HEK293 (cell line): ENCODE measurements around the gene FERMT3.

Experiments
- KLF16 ChIP-seq: fragments of 450-650 bp; formaldehyde crosslinking; IDR thresholded peaks from 2 replicates; pipeline ENCODE4 v1.5.1; 2017; ENCODE audit warnings: missing biosample characterization, missing genetic modification characterization
- MZF1 ChIP-seq: fragments of 450-650 bp; formaldehyde crosslinking; IDR thresholded peaks from 2 replicates; pipeline ENCODE4 v1.5.1; 2017; ENCODE audit warnings: missing biosample characterization, missing genetic modification characterization, borderline replicate concordance
- ZBTB20 ChIP-seq: fragments of 450-650 bp; formaldehyde crosslinking; IDR thresholded peaks from 2 replicates; pipeline ENCODE4 v1.5.1; 2016; ENCODE audit warnings: missing biosample characterization, missing genetic modification characterization
- ZBTB21 ChIP-seq: fragments of 450-650 bp; formaldehyde crosslinking; IDR thresholded peaks from 2 replicates; pipeline ENCODE4 v1.5.1; 2017; ENCODE audit warnings: missing biosample characterization, missing genetic modification characterization
- ZFP37 ChIP-seq: fragments of 450-650 bp; formaldehyde crosslinking; IDR thresholded peaks from 2 replicates; pipeline ENCODE4 v1.5.1; 2016; ENCODE audit warnings: missing biosample characterization, missing genetic modification characterization
- ZNF146 ChIP-seq: fragments of 450-650 bp; formaldehyde crosslinking; IDR thresholded peaks from 2 replicates; pipeline ENCODE4 v1.5.1; 2016; ENCODE audit warnings: missing biosample characterization, missing genetic modification characterization
- ZNF155 ChIP-seq: fragments of 450-650 bp; formaldehyde crosslinking; IDR thresholded peaks from 2 replicates; pipeline ENCODE4 v1.5.1; 2016; ENCODE audit warnings: missing biosample characterization, missing genetic modification characterization
- ZNF16 ChIP-seq: fragments of 450-650 bp; formaldehyde crosslinking; IDR thresholded peaks from 2 replicates; pipeline ENCODE4 v1.5.1; 2016; ENCODE audit warnings: low read depth, missing biosample characterization, missing genetic modification characterization
- ZNF175 ChIP-seq: fragments of 450-650 bp; formaldehyde crosslinking; IDR thresholded peaks from 2 replicates; pipeline ENCODE4 v1.5.1; 2016; ENCODE audit warnings: missing biosample characterization, missing genetic modification characterization
- ZNF302 ChIP-seq: fragments of 450-650 bp; formaldehyde crosslinking; IDR thresholded peaks from 2 replicates; pipeline ENCODE4 v1.5.1; 2016; ENCODE audit warnings: missing biosample characterization, missing genetic modification characterization, low read depth
- ZNF324 ChIP-seq: fragments of 450-650 bp; formaldehyde crosslinking; IDR thresholded peaks from 2 replicates; pipeline ENCODE4 v1.5.1; 2016; ENCODE audit warnings: missing biosample characterization, missing genetic modification characterization
- ZNF366 ChIP-seq: fragments of 450-650 bp; formaldehyde crosslinking; conservative IDR thresholded peaks from 2 replicates; pipeline ENCODE4 v1.5.1; 2016; ENCODE audit warnings: missing biosample characterization, missing genetic modification characterization
- ZNF521 ChIP-seq: fragments of 450-650 bp; formaldehyde crosslinking; IDR thresholded peaks from 2 replicates; pipeline ENCODE4 v1.5.1; 2017; ENCODE audit warnings: missing biosample characterization, mild to moderate bottlenecking, missing genetic modification characterization
- ZNF558 ChIP-seq: fragments of 450-650 bp; formaldehyde crosslinking; IDR thresholded peaks from 2 replicates; pipeline ENCODE4 v1.5.1; 2016; ENCODE audit warnings: missing biosample characterization, missing genetic modification characterization
- ZNF585B ChIP-seq: fragments of 450-650 bp; formaldehyde crosslinking; IDR thresholded peaks from 2 replicates; pipeline ENCODE4 v1.5.1; 2016; ENCODE audit warnings: missing biosample characterization, missing genetic modification characterization
- ZNF658 ChIP-seq: fragments of 450-650 bp; formaldehyde crosslinking; IDR thresholded peaks from 2 replicates; pipeline ENCODE4; 2016; ENCODE audit warnings: missing biosample characterization, missing genetic modification characterization
- ZNF677 ChIP-seq: fragments of 450-650 bp; IDR thresholded peaks from 2 replicates; pipeline ENCODE4 v1.5.0; 2018; ENCODE audit warnings: missing biosample characterization, mild to moderate bottlenecking, missing genetic modification characterization, moderate library complexity
- ZNF792 ChIP-seq: fragments of 450-650 bp; formaldehyde crosslinking; IDR thresholded peaks from 2 replicates; pipeline ENCODE4 v1.5.1; 2016; ENCODE audit warnings: missing biosample characterization, missing genetic modification characterization
- TF ChIP-seq, protein P1 (sequence below): fragments of 450-650 bp; formaldehyde crosslinking; IDR thresholded peaks from 2 replicates; pipeline ENCODE4 v1.5.1; 2016; ENCODE audit warnings: missing biosample characterization, missing genetic modification characterization, borderline replicate concordance
- TF ChIP-seq, protein P2 (sequence below): fragments of 450-650 bp; formaldehyde crosslinking; IDR thresholded peaks from 2 replicates; pipeline ENCODE4 v1.5.1; 2016; ENCODE audit warnings: missing biosample characterization, missing genetic modification characterization
- TF ChIP-seq, protein P3 (sequence below): fragments of 450-650 bp; formaldehyde crosslinking; IDR thresholded peaks from 2 replicates; pipeline ENCODE4 v1.5.1; 2016; ENCODE audit warnings: missing biosample characterization, missing genetic modification characterization
- TF ChIP-seq, protein P4 (sequence below): fragments of 450-650 bp; formaldehyde crosslinking; IDR thresholded peaks from 2 replicates; pipeline ENCODE4 v1.5.1; 2017; ENCODE audit warnings: missing biosample characterization, missing genetic modification characterization
- TF ChIP-seq, protein P5 (sequence below): fragments of 450-650 bp; formaldehyde crosslinking; IDR thresholded peaks from 2 replicates; pipeline ENCODE4 v1.5.1; 2016; ENCODE audit warnings: missing biosample characterization, missing genetic modification characterization, low read depth
- TF ChIP-seq, protein P6 (sequence below): fragments of 450-650 bp; formaldehyde crosslinking; IDR thresholded peaks from 2 replicates; pipeline ENCODE4 v1.5.1; 2016; ENCODE audit warnings: missing biosample characterization, missing genetic modification characterization, low read depth

Gene FERMT3

DNA sequence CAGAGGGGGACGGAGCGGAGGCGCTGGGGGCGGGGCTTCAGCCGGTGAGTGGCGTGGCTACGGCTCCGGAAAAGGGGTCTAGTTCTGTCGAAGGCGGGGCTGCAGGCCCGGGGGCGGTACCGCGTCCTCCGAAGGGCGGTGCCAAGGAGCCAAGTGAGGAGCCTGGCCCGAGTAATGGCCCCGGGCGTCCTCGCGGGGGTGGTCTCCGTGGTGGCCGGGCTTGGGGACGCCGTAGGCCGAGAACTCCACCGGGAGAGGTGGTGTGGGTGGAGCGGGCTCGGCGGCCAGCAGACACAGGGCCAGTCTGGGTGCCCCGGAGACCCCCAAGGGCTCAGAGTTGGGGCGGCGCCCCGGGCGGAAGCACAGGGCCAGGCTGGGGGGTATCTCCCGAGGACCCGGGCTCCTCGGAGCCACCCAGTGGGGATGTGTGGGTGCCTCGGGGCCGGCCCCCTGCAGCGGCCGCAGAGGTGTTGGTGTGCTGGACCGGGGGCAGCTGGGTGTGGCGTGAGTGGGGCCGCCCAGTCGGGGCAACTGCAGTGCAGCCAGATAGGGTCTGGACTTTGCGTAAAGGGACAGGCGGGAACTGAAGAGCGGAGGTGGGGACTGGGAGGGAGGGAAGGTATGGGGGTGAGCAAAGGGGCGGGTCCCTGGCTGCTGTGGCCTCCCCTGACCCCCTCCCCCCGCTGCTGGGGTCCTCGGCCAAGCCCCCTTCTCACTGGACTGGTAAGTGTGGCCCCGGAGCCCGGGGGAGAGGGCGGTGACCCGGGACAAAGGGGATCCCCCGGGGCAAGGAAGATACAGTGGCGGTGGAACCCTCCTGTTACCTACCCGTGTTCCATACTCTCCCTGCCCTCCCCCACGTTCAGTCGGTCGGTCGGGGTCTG, 35.2 kb downstream of the FERMT3 start (continued):
- TF ChIP-seq, protein P1, sequence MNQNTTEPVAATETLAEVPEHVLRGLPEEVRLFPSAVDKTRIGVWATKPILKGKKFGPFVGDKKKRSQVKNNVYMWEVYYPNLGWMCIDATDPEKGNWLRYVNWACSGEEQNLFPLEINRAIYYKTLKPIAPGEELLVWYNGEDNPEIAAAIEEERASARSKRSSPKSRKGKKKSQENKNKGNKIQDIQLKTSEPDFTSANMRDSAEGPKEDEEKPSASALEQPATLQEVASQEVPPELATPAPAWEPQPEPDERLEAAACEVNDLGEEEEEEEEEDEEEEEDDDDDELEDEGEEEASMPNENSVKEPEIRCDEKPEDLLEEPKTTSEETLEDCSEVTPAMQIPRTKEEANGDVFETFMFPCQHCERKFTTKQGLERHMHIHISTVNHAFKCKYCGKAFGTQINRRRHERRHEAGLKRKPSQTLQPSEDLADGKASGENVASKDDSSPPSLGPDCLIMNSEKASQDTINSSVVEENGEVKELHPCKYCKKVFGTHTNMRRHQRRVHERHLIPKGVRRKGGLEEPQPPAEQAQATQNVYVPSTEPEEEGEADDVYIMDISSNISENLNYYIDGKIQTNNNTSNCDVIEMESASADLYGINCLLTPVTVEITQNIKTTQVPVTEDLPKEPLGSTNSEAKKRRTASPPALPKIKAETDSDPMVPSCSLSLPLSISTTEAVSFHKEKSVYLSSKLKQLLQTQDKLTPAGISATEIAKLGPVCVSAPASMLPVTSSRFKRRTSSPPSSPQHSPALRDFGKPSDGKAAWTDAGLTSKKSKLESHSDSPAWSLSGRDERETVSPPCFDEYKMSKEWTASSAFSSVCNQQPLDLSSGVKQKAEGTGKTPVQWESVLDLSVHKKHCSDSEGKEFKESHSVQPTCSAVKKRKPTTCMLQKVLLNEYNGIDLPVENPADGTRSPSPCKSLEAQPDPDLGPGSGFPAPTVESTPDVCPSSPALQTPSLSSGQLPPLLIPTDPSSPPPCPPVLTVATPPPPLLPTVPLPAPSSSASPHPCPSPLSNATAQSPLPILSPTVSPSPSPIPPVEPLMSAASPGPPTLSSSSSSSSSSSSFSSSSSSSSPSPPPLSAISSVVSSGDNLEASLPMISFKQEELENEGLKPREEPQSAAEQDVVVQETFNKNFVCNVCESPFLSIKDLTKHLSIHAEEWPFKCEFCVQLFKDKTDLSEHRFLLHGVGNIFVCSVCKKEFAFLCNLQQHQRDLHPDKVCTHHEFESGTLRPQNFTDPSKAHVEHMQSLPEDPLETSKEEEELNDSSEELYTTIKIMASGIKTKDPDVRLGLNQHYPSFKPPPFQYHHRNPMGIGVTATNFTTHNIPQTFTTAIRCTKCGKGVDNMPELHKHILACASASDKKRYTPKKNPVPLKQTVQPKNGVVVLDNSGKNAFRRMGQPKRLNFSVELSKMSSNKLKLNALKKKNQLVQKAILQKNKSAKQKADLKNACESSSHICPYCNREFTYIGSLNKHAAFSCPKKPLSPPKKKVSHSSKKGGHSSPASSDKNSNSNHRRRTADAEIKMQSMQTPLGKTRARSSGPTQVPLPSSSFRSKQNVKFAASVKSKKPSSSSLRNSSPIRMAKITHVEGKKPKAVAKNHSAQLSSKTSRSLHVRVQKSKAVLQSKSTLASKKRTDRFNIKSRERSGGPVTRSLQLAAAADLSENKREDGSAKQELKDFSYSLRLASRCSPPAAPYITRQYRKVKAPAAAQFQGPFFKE (tag by site-specific recombination) = no peak
- no peak for TF ChIP-seq KLF16 (tag by site-specific recombination)
- no peak for TF ChIP-seq ZNF558
- no peak for TF ChIP-seq ZNF302 (tag by site-specific recombination)
- no peak for TF ChIP-seq ZNF658 (tag by site-specific recombination)
- no peak for TF ChIP-seq ZNF521 (tag by site-specific recombination)
- TF ChIP-seq, protein P2, sequence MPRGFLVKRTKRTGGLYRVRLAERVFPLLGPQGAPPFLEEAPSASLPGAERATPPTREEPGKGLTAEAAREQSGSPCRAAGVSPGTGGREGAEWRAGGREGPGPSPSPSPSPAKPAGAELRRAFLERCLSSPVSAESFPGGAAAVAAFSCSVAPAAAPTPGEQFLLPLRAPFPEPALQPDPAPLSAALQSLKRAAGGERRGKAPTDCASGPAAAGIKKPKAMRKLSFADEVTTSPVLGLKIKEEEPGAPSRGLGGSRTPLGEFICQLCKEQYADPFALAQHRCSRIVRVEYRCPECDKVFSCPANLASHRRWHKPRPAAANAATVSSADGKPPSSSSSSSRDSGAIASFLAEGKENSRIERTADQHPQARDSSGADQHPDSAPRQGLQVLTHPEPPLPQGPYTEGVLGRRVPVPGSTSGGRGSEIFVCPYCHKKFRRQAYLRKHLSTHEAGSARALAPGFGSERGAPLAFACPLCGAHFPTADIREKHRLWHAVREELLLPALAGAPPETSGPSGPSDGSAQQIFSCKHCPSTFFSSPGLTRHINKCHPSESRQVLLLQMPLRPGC (tag by site-specific recombination) = no peak
- no peak for TF ChIP-seq ZBTB21 (tag by site-specific recombination)
- TF ChIP-seq ZBTB20 (tag by site-specific recombination) = peak; percentile 55
- no peak for TF ChIP-seq ZNF677 (tag by site-specific recombination)
- TF ChIP-seq ZNF585B (tag by site-specific recombination) = no peak
- no peak for TF ChIP-seq MZF1 (tag by site-specific recombination)
- TF ChIP-seq, protein P3, sequence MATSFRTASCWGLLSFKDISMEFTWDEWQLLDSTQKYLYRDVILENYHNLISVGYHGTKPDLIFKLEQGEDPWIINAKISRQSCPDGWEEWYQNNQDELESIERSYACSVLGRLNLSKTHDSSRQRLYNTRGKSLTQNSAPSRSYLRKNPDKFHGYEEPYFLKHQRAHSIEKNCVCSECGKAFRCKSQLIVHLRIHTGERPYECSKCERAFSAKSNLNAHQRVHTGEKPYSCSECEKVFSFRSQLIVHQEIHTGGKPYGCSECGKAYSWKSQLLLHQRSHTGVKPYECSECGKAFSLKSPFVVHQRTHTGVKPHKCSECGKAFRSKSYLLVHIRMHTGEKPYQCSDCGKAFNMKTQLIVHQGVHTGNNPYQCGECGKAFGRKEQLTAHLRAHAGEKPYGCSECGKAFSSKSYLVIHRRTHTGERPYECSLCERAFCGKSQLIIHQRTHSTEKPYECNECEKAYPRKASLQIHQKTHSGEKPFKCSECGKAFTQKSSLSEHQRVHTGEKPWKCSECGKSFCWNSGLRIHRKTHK (tag by site-specific recombination) = no peak
- no peak for TF ChIP-seq ZNF175
- TF ChIP-seq ZNF792 = no peak
- 0 out of 2 replicates have a peak, but pooled peaks have one; percentile 20 for TF ChIP-seq ZNF324 (tag by site-specific recombination)
- TF ChIP-seq, protein P4, sequence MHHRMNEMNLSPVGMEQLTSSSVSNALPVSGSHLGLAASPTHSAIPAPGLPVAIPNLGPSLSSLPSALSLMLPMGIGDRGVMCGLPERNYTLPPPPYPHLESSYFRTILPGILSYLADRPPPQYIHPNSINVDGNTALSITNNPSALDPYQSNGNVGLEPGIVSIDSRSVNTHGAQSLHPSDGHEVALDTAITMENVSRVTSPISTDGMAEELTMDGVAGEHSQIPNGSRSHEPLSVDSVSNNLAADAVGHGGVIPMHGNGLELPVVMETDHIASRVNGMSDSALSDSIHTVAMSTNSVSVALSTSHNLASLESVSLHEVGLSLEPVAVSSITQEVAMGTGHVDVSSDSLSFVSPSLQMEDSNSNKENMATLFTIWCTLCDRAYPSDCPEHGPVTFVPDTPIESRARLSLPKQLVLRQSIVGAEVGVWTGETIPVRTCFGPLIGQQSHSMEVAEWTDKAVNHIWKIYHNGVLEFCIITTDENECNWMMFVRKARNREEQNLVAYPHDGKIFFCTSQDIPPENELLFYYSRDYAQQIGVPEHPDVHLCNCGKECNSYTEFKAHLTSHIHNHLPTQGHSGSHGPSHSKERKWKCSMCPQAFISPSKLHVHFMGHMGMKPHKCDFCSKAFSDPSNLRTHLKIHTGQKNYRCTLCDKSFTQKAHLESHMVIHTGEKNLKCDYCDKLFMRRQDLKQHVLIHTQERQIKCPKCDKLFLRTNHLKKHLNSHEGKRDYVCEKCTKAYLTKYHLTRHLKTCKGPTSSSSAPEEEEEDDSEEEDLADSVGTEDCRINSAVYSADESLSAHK = no peak
- TF ChIP-seq ZNF146 (tag by site-specific recombination) = 0 out of 2 replicates have a peak, but pooled peaks have one; percentile 2
- TF ChIP-seq, protein P5, sequence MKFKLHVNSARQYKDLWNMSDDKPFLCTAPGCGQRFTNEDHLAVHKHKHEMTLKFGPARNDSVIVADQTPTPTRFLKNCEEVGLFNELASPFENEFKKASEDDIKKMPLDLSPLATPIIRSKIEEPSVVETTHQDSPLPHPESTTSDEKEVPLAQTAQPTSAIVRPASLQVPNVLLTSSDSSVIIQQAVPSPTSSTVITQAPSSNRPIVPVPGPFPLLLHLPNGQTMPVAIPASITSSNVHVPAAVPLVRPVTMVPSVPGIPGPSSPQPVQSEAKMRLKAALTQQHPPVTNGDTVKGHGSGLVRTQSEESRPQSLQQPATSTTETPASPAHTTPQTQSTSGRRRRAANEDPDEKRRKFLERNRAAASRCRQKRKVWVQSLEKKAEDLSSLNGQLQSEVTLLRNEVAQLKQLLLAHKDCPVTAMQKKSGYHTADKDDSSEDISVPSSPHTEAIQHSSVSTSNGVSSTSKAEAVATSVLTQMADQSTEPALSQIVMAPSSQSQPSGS (tag by site-specific recombination) = no peak
- no peak for TF ChIP-seq ZNF155 (tag by site-specific recombination)
- TF ChIP-seq, protein P6, sequence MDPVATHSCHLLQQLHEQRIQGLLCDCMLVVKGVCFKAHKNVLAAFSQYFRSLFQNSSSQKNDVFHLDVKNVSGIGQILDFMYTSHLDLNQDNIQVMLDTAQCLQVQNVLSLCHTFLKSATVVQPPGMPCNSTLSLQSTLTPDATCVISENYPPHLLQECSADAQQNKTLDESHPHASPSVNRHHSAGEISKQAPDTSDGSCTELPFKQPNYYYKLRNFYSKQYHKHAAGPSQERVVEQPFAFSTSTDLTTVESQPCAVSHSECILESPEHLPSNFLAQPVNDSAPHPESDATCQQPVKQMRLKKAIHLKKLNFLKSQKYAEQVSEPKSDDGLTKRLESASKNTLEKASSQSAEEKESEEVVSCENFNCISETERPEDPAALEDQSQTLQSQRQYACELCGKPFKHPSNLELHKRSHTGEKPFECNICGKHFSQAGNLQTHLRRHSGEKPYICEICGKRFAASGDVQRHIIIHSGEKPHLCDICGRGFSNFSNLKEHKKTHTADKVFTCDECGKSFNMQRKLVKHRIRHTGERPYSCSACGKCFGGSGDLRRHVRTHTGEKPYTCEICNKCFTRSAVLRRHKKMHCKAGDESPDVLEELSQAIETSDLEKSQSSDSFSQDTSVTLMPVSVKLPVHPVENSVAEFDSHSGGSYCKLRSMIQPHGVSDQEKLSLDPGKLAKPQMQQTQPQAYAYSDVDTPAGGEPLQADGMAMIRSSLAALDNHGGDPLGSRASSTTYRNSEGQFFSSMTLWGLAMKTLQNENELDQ = no peak
- TF ChIP-seq ZNF366 (tag by site-specific recombination) = peak; percentile 52; the same call in 1 of the 2 replicates
- TF ChIP-seq ZNF16 = no peak
- no peak for TF ChIP-seq ZFP37 (tag by site-specific recombination)
